ENCODE results near the gene TSPAN31. TPM values are rescaled to one million over a fixed set of nuclear protein-coding genes. Genes with fewer than 3 reads are reported as not detected.

The TSPAN31 gene
- total and polyA plus RNA-seq, 2 of the 8 experiments (the other 6 are each of a cell fraction or from before 2014, with no cell fraction given), result 15.8 to 31.4 TPM

GRCh38 chr12:57716305-57716704, 28.5 kb upstream of the TSPAN31 start (continued):
- TF ChIP-seq HDAC2 (IDR thresholded peaks at IDR 0.05; ENCODE audit: borderline replicate concordance in 1 of 2, low read depth in 2 of 2, low read length in 2 of 2) (no peak), KDM1A (IDR thresholded peaks at IDR 0.05; ENCODE audit: borderline replicate concordance, low read length) (no peak), PHF8 (conservative IDR thresholded peaks at IDR 0.05; ENCODE audit: low read depth, low read length) (no peak)

All from H1 (cell line).